Transverse colon (tissue), 4 donors: ENCODE data around the gene ATP6V1E1.

Experiments used
- CTCF ChIP-seq, 5 experiments: fragments of 200-600 bp in 3 of 5; fragments of 450-650 bp in 2 of 5; sonication (generic) in 3 of 5; IDR thresholded peaks; 1 replicate in 2 of 5; 2 replicates in 3 of 5; pipeline ENCODE4 v1.5.1; 2016 to 2017; ENCODE audit warnings: antibody characterized with exemption in 5 of 5, inconsistent platforms in 3 of 5, mild to moderate bottlenecking in 2 of 5, moderate library complexity in 1 of 5
- EP300 ChIP-seq: sonication (generic); formaldehyde crosslinking; IDR thresholded peaks from one replicate; pipeline ENCODE4 v1.6.1; 2017; ENCODE audit warnings: antibody characterized with exemption, low read depth
- POLR2AphosphoS5 ChIP-seq, 3 donors: sonication (generic); formaldehyde crosslinking; IDR thresholded peaks; one replicate each; pipeline ENCODE4 v1.6.1; 2016; ENCODE audit warnings: antibody characterized with exemption in 3 of 3

- TF ChIP-seq CTCF (IDR thresholded peaks at IDR 0.05) (no peak), POLR2AphosphoS5 (IDR thresholded peaks at IDR 0.05) (no peak), EP300 (no peak)
Observed at GRCh38 chr22:17674152-17674551, 45.6 kb upstream of the ATP6V1E1 start.
